GM23338 (cell line): ENCODE results near the gene CDC14A.

Experiments used
- EZH2 ChIP-seq: fragments of 200-600 bp; sonication (generic); IDR thresholded peaks from one replicate; pipeline ENCODE4 v1.8.0; 2017; ENCODE audit warnings: antibody characterized with exemption, mild to moderate bottlenecking, low read depth; ENCODE audit not compliant: unreplicated experiment
- JUNB ChIP-seq: IDR thresholded peaks from one replicate; pipeline ENCODE4 v1.6.1; 2016; ENCODE audit warnings: antibody characterized with exemption; ENCODE audit not compliant: unreplicated experiment
- POLR2AphosphoS5 ChIP-seq: IDR thresholded peaks from 2 replicates; pipeline ENCODE4 v1.6.1; 2016; ENCODE audit warnings: antibody characterized with exemption, low read depth
- TF ChIP-seq, protein P1 (sequence below), 2 experiments: fragments of 200-600 bp in 1 of 2; sonication (generic) in 1 of 2; conservative IDR thresholded peaks; 2 replicates each; pipeline versions ENCODE4 v1.5.1 to v1.6.1; 2016 to 2017; ENCODE audit warnings: antibody characterized with exemption in 2 of 2, low read depth in 2 of 2, mild to moderate bottlenecking in 2 of 2, moderate library complexity in 1 of 2
- TF ChIP-seq, protein P2 (sequence below): fragments of 250-450 bp; sonication (Bioruptor Pico); IDR thresholded peaks from 2 replicates; pipeline ENCODE4 v1.5.0; 2020; ENCODE audit warnings: mild to moderate bottlenecking, moderate library complexity
- TF ChIP-seq, protein P3 (sequence below): IDR thresholded peaks from one replicate; pipeline ENCODE4 v1.6.1; 2018; ENCODE audit warnings: antibody characterized with exemption; ENCODE audit not compliant: unreplicated experiment

DNA sequence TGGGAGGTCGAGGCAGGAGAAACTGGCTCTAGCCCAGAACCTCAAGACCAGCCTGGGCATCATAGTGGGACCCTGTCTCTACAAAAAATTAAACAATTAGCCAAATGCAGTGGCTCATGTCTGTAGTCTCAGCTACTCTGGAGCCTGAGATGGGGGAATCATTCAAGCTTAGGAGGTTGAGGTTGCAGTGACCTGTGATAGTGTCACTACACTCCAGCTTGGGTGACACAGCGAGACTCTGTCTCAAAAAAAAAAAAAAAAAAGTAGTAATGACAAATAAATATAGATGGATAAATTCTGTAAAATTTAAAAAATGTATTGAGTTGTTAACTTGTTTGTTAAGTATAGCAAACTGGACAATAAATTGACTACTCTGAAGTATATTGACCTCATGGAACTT lies 5.9 kb upstream of the CDC14A start:
- TF ChIP-seq, protein P1, sequence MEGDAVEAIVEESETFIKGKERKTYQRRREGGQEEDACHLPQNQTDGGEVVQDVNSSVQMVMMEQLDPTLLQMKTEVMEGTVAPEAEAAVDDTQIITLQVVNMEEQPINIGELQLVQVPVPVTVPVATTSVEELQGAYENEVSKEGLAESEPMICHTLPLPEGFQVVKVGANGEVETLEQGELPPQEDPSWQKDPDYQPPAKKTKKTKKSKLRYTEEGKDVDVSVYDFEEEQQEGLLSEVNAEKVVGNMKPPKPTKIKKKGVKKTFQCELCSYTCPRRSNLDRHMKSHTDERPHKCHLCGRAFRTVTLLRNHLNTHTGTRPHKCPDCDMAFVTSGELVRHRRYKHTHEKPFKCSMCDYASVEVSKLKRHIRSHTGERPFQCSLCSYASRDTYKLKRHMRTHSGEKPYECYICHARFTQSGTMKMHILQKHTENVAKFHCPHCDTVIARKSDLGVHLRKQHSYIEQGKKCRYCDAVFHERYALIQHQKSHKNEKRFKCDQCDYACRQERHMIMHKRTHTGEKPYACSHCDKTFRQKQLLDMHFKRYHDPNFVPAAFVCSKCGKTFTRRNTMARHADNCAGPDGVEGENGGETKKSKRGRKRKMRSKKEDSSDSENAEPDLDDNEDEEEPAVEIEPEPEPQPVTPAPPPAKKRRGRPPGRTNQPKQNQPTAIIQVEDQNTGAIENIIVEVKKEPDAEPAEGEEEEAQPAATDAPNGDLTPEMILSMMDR (conservative IDR thresholded peaks at IDR 0.05; ENCODE audit: low read depth in 2 of 2), result no peak
- TF ChIP-seq, protein P2, sequence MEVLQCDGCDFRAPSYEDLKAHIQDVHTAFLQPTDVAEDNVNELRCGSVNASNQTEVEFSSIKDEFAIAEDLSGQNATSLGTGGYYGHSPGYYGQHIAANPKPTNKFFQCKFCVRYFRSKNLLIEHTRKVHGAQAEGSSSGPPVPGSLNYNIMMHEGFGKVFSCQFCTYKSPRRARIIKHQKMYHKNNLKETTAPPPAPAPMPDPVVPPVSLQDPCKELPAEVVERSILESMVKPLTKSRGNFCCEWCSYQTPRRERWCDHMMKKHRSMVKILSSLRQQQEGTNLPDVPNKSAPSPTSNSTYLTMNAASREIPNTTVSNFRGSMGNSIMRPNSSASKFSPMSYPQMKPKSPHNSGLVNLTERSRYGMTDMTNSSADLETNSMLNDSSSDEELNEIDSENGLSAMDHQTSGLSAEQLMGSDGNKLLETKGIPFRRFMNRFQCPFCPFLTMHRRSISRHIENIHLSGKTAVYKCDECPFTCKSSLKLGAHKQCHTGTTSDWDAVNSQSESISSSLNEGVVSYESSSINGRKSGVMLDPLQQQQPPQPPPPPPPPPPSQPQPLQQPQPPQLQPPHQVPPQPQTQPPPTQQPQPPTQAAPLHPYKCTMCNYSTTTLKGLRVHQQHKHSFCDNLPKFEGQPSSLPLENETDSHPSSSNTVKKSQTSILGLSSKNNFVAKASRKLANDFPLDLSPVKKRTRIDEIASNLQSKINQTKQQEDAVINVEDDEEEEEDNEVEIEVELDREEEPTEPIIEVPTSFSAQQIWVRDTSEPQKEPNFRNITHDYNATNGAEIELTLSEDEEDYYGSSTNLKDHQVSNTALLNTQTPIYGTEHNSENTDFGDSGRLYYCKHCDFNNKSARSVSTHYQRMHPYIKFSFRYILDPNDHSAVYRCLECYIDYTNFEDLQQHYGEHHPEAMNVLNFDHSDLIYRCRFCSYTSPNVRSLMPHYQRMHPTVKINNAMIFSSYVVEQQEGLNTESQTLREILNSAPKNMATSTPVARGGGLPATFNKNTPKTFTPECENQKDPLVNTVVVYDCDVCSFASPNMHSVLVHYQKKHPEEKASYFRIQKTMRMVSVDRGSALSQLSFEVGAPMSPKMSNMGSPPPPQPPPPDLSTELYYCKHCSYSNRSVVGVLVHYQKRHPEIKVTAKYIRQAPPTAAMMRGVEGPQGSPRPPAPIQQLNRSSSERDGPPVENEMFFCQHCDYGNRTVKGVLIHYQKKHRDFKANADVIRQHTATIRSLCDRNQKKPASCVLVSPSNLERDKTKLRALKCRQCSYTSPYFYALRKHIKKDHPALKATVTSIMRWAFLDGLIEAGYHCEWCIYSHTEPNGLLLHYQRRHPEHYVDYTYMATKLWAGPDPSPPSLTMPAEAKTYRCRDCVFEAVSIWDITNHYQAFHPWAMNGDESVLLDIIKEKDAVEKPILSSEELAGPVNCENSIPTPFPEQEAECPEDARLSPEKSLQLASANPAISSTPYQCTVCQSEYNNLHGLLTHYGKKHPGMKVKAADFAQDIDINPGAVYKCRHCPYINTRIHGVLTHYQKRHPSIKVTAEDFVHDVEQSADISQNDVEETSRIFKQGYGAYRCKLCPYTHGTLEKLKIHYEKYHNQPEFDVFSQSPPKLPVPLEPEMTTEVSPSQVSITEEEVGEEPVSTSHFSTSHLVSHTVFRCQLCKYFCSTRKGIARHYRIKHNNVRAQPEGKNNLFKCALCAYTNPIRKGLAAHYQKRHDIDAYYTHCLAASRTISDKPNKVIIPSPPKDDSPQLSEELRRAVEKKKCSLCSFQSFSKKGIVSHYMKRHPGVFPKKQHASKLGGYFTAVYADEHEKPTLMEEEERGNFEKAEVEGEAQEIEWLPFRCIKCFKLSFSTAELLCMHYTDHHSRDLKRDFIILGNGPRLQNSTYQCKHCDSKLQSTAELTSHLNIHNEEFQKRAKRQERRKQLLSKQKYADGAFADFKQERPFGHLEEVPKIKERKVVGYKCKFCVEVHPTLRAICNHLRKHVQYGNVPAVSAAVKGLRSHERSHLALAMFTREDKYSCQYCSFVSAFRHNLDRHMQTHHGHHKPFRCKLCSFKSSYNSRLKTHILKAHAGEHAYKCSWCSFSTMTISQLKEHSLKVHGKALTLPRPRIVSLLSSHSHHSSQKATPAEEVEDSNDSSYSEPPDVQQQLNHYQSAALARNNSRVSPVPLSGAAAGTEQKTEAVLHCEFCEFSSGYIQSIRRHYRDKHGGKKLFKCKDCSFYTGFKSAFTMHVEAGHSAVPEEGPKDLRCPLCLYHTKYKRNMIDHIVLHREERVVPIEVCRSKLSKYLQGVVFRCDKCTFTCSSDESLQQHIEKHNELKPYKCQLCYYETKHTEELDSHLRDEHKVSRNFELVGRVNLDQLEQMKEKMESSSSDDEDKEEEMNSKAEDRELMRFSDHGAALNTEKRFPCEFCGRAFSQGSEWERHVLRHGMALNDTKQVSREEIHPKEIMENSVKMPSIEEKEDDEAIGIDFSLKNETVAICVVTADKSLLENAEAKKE (CRISPR knock-in tag), result no peak
- TF ChIP-seq, protein P3, sequence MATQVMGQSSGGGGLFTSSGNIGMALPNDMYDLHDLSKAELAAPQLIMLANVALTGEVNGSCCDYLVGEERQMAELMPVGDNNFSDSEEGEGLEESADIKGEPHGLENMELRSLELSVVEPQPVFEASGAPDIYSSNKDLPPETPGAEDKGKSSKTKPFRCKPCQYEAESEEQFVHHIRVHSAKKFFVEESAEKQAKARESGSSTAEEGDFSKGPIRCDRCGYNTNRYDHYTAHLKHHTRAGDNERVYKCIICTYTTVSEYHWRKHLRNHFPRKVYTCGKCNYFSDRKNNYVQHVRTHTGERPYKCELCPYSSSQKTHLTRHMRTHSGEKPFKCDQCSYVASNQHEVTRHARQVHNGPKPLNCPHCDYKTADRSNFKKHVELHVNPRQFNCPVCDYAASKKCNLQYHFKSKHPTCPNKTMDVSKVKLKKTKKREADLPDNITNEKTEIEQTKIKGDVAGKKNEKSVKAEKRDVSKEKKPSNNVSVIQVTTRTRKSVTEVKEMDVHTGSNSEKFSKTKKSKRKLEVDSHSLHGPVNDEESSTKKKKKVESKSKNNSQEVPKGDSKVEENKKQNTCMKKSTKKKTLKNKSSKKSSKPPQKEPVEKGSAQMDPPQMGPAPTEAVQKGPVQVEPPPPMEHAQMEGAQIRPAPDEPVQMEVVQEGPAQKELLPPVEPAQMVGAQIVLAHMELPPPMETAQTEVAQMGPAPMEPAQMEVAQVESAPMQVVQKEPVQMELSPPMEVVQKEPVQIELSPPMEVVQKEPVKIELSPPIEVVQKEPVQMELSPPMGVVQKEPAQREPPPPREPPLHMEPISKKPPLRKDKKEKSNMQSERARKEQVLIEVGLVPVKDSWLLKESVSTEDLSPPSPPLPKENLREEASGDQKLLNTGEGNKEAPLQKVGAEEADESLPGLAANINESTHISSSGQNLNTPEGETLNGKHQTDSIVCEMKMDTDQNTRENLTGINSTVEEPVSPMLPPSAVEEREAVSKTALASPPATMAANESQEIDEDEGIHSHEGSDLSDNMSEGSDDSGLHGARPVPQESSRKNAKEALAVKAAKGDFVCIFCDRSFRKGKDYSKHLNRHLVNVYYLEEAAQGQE, result no peak
- no peak for TF ChIP-seq POLR2AphosphoS5
- TF ChIP-seq EZH2, result no peak
- no peak for TF ChIP-seq JUNB
